Esophagus squamous epithelium (tissue), 4 donors: Measurements from ENCODE around the gene ZDHHC22.

ENCODE experiments used
- POLR2A ChIP-seq, 4 donors: fragments of 450-650 bp; IDR thresholded peaks; one replicate each; pipeline ENCODE4 v1.6.1; 2017; ENCODE audit warnings: antibody characterized with exemption in 4 of 4, mild to moderate bottlenecking in 4 of 4, moderate library complexity in 3 of 4
- TF ChIP-seq, protein P1 (sequence below), 6 experiments: fragments of 450-650 bp in 4 of 6; fragments of 200-600 bp in 2 of 6; sonication (generic) in 2 of 6; IDR thresholded peaks; one replicate each; pipeline ENCODE4 v1.5.1; 2016 to 2019; ENCODE audit warnings: antibody characterized with exemption in 6 of 6, mild to moderate bottlenecking in 4 of 6, moderate library complexity in 4 of 6

DNA sequence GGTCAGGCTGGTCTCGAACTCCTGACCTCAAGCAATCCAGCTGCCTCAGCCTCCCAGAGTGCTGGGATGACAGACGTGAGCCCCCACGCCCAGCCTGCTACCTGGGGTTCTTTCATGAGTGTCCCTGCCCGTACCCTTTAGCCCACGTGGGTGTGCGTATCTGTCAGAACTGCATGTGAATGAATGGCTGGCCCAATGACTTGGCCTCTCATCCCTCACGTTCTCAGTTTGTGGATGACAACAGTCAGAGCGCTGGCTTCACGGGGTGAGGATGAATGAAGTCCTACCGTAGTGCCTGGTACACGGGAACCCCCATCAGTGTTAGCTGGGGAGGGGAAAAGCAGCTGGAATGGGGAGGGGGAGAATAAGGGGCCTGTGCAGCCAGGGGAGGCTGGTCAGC lies 16.1 kb upstream of the ZDHHC22 start:
- TF ChIP-seq, protein P1, sequence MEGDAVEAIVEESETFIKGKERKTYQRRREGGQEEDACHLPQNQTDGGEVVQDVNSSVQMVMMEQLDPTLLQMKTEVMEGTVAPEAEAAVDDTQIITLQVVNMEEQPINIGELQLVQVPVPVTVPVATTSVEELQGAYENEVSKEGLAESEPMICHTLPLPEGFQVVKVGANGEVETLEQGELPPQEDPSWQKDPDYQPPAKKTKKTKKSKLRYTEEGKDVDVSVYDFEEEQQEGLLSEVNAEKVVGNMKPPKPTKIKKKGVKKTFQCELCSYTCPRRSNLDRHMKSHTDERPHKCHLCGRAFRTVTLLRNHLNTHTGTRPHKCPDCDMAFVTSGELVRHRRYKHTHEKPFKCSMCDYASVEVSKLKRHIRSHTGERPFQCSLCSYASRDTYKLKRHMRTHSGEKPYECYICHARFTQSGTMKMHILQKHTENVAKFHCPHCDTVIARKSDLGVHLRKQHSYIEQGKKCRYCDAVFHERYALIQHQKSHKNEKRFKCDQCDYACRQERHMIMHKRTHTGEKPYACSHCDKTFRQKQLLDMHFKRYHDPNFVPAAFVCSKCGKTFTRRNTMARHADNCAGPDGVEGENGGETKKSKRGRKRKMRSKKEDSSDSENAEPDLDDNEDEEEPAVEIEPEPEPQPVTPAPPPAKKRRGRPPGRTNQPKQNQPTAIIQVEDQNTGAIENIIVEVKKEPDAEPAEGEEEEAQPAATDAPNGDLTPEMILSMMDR (IDR thresholded peaks at IDR 0.05), result no peak
- TF ChIP-seq POLR2A (IDR thresholded peaks at IDR 0.05), result no peak
